Astrocyte (in vitro differentiated cells and primary cell): Measurements from ENCODE around the gene EIF3L.

Source experiments
- EZH2 ChIP-seq: IDR thresholded peaks from 2 replicates; pipeline ENCODE4 v1.6.1; 2012; ENCODE audit warnings: mild to moderate bottlenecking, low read length, inconsistent platforms; ENCODE audit not compliant: insufficient read depth
- TF ChIP-seq, protein P1 (sequence below): IDR thresholded peaks from 2 replicates; pipeline ENCODE4 v1.5.1; 2011; ENCODE audit warnings: low read depth, mild to moderate bottlenecking, inconsistent platforms, low read length, moderate library complexity; ENCODE audit not compliant: insufficient read depth

DNA sequence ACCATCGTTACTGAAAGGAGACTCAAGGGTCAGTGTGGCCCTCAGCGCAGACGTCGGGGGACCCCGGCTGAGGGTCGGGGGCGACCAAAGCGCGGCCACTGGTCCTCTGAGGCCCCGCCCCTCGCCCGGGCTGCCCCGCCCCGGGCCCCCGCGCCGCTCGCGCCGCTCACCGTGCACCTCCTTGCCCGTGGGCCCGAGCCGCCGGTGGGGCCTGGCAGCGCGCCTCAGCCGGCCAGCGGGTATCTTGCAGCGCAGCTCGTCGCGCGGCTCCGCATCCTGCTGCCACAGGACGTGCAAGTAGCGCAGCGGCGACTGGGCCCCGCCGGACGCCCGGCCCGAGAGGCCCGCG, 5.5 kb upstream of the EIF3L start:
- TF ChIP-seq, protein P1, sequence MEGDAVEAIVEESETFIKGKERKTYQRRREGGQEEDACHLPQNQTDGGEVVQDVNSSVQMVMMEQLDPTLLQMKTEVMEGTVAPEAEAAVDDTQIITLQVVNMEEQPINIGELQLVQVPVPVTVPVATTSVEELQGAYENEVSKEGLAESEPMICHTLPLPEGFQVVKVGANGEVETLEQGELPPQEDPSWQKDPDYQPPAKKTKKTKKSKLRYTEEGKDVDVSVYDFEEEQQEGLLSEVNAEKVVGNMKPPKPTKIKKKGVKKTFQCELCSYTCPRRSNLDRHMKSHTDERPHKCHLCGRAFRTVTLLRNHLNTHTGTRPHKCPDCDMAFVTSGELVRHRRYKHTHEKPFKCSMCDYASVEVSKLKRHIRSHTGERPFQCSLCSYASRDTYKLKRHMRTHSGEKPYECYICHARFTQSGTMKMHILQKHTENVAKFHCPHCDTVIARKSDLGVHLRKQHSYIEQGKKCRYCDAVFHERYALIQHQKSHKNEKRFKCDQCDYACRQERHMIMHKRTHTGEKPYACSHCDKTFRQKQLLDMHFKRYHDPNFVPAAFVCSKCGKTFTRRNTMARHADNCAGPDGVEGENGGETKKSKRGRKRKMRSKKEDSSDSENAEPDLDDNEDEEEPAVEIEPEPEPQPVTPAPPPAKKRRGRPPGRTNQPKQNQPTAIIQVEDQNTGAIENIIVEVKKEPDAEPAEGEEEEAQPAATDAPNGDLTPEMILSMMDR: no peak
- no peak for TF ChIP-seq EZH2
